ENCODE results near the gene MACROD2. TPM values are rescaled to one million over a fixed set of nuclear protein-coding genes. Genes with fewer than 3 reads are reported as not detected.

The MACROD2 gene
- total RNA-seq, 1 experiment from 2014 or later, result 1.6 TPM

DNA sequence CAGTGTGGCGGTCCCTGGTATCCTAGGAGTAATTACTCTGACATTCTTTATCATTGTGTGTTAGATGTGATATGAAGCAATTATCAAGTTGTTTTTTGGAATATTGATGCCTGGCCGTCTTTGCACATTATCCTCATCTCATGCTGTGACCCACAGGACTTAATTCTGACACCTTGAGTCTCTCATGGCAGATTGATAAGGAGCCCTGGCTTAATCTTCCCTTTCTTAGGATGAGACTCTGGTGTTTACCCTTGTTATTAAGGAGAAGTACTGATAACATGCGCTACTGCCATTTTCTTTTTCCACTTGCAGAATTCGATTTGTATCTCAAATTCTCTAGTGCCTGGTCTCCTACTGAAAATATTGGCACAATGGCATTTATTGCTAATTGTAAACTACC is 1597.8 kb downstream of the MACROD2 start:
- WGBS (ENCODE audit: extremely low coverage, insufficient read length, low lambda C conversion rate), result no CpG with 5 or more reads among the region's 4 CpGs
- Histone ChIP-seq H3K18ac (ENCODE audit: insufficient read length, low read depth, low read length) (no peak overlapping the region), H3T11ph (ENCODE audit: low read length) (no peak overlapping the region), H3K27me3 (ENCODE audit: insufficient read depth, low read length) (no peaks in the 10 kb centered on the region), H2BK120ac (ENCODE audit: low read depth, low read length, poor library complexity, severe bottlenecking) (no peak overlapping the region), H3K79me2 (ENCODE audit: insufficient read depth, low read length) (no peaks in the 10 kb centered on the region), H4K8ac (replicated peaks; ENCODE audit: insufficient read length, low read depth, low read length) (no peak overlapping the region), H4K5ac (ENCODE audit: insufficient read length, low read depth, low read length) (no peak overlapping the region), H3K56ac (ENCODE audit: insufficient read length, low read depth, low read length) (no peak overlapping the region), H3K27ac (ENCODE audit: insufficient read length, low read depth, low read length) (no peak overlapping the region), H3K14ac (ENCODE audit: insufficient read depth, low read length) (no peak overlapping the region), H4K20me1 (ENCODE audit: control insufficient read depth, insufficient read depth, insufficient read length) (no peaks in the 10 kb centered on the region), H2BK20ac (ENCODE audit: low read depth, low read length, poor library complexity, severe bottlenecking) (no peak overlapping the region), H4K91ac (ENCODE audit: insufficient read length, low read depth, low read length) (no peak overlapping the region), H3K4ac (ENCODE audit: low read depth, low read length) (no peak overlapping the region), H3K9ac (ENCODE audit: extremely low read depth, insufficient read length, low read length) (no peak overlapping the region), H3K9me3 (ENCODE audit: control insufficient read depth, low read depth, low read length) (no peaks in the 10 kb centered on the region), H3K79me1 (ENCODE audit: insufficient read depth, low read depth, low read length, poor library complexity, severe bottlenecking) (no peaks in the 10 kb centered on the region), H2BK12ac (ENCODE audit: insufficient read length, low read depth, low read length) (no peak overlapping the region), H2AK5ac (ENCODE audit: insufficient read length, low read length) (no peak overlapping the region), H2AFZ (ENCODE audit: low read length) (no peak overlapping the region), H2BK5ac (ENCODE audit: insufficient read length, low read length) (no peak overlapping the region), H3K23me2 (ENCODE audit: insufficient read length, low read depth, low read length, poor library complexity, severe bottlenecking) (no peaks in the 10 kb centered on the region), H3K4me1 (ENCODE audit: insufficient read depth, low read length) (no peaks in the 10 kb centered on the region), H2BK15ac (ENCODE audit: low read depth, low read length) (no peak overlapping the region), H3K23ac (ENCODE audit: insufficient read length, low read depth, low read length) (no peak overlapping the region), H3K4me2 (ENCODE audit: insufficient read depth, insufficient read length, low read length) (no peak overlapping the region)
- Mint-ChIP-seq H3K27me3 (ENCODE audit: low read depth) (no peaks in the 10 kb centered on the region), H3K9me3 (peaks cover 7 to 9% of the 10 kb centered on the region in 2 experiments), H3K4me1 (peaks cover 0 to 4% of the 10 kb centered on the region in 2 experiments; a peak in 1 of 4 replicates), H3K27ac (no peak overlapping the region), H3K36me3 (ENCODE audit: insufficient read depth in 1 of 3, low read depth in 3 of 3) (peaks cover 6 to 14% (median 8%) of the 10 kb centered on the region in 3 experiments; a peak in 5 of 7 replicates), H3K4me3 (no peak overlapping the region)
- no peak for DNase-seq
- TF ChIP-seq, protein P1, sequence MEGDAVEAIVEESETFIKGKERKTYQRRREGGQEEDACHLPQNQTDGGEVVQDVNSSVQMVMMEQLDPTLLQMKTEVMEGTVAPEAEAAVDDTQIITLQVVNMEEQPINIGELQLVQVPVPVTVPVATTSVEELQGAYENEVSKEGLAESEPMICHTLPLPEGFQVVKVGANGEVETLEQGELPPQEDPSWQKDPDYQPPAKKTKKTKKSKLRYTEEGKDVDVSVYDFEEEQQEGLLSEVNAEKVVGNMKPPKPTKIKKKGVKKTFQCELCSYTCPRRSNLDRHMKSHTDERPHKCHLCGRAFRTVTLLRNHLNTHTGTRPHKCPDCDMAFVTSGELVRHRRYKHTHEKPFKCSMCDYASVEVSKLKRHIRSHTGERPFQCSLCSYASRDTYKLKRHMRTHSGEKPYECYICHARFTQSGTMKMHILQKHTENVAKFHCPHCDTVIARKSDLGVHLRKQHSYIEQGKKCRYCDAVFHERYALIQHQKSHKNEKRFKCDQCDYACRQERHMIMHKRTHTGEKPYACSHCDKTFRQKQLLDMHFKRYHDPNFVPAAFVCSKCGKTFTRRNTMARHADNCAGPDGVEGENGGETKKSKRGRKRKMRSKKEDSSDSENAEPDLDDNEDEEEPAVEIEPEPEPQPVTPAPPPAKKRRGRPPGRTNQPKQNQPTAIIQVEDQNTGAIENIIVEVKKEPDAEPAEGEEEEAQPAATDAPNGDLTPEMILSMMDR (conservative IDR thresholded peaks at IDR 0.05), result no peak

Data from H9 (cell line).